Gastroesophageal sphincter (tissue), 4 donors: ENCODE data around the gene DPF1. TPM values are rescaled to one million over a fixed set of nuclear protein-coding genes. Genes with fewer than 3 reads are reported as not detected.
A peak's percentile ranks its signal among the peaks of the same experiment; 100 is the strongest.

Experiments used
- ATAC-seq: fragments of 150-250 bp; one replicate; pipeline ENCODE4 v1.9.1; 2016; ENCODE audit warnings: mild to moderate bottlenecking, moderate library complexity
- H3K27ac ChIP-seq, 4 donors: fragments of 200-600 bp; sonication (generic) in 3 of 4; 1 replicate in 3 of 4; 2 replicates in 1 of 4; pipeline ENCODE4 v1.5.1; 2016 to 2019
- H3K27me3 ChIP-seq: fragments of 200-600 bp; sonication (generic); one replicate; pipeline ENCODE4 v1.5.1; 2019
- H3K36me3 ChIP-seq, 2 donors: fragments of 200-600 bp; sonication (generic); one replicate each; pipeline ENCODE4 v1.5.1; 2019; ENCODE audit warnings: control low read depth in 1 of 2
- H3K4me1 ChIP-seq, 3 donors: fragments of 200-600 bp; sonication (generic); 1 replicate in 2 of 3; 2 replicates in 1 of 3; pipeline ENCODE4 v1.5.1; 2016 to 2019; ENCODE audit warnings: control low read depth in 2 of 3
- H3K4me3 ChIP-seq, 2 donors: fragments of 200-600 bp; sonication (generic); one replicate each; pipeline ENCODE4 v1.5.1; 2019; ENCODE audit warnings: mild to moderate bottlenecking in 1 of 2, moderate library complexity in 1 of 2
- H3K9me3 ChIP-seq, 3 donors: fragments of 200-600 bp; sonication (generic); one replicate each; pipeline ENCODE4 v1.5.1; 2017 to 2019; ENCODE audit warnings: control low read depth in 2 of 3
- EP300 ChIP-seq: sonication (generic); formaldehyde crosslinking; IDR thresholded peaks from one replicate; pipeline ENCODE4 v1.6.1; 2017; ENCODE audit warnings: antibody characterized with exemption, mild to moderate bottlenecking
- POLR2A ChIP-seq, 2 donors: fragments of 450-650 bp; IDR thresholded peaks; one replicate each; pipeline ENCODE4 v1.6.1; 2017; ENCODE audit warnings: antibody characterized with exemption in 2 of 2, mild to moderate bottlenecking in 2 of 2, moderate library complexity in 1 of 2
- POLR2AphosphoS5 ChIP-seq: sonication (generic); formaldehyde crosslinking; IDR thresholded peaks from one replicate; pipeline ENCODE4 v1.6.1; 2017; ENCODE audit warnings: antibody characterized with exemption
- WGBS, 2 donors: methylation state at CpG; one replicate each; pipeline ENCODE4 v1.1.5; 2018; ENCODE audit warnings: low coverage in 1 of 2; 5-methylcytosine and 5-hydroxymethylcytosine counted together
- total RNA-seq, 4 donors: library from RNA; depleted of rRNA; stranded (reverse); fragments of >200 nt; gene quantifications; one replicate each; pipeline ENCODE4 v1.1.0, GENCODE V29; 2016
- TF ChIP-seq, protein P1 (sequence below), 4 experiments: fragments of 200-600 bp in 2 of 4; fragments of 450-650 bp in 2 of 4; sonication (generic) in 1 of 4; IDR thresholded peaks; one replicate each; pipeline ENCODE4 v1.5.1; 2017 to 2019; ENCODE audit warnings: antibody characterized with exemption in 4 of 4, mild to moderate bottlenecking in 2 of 4, moderate library complexity in 2 of 4

The DPF1 gene
- total RNA-seq, 4 donors from 2014 or later = not detected

DNA sequence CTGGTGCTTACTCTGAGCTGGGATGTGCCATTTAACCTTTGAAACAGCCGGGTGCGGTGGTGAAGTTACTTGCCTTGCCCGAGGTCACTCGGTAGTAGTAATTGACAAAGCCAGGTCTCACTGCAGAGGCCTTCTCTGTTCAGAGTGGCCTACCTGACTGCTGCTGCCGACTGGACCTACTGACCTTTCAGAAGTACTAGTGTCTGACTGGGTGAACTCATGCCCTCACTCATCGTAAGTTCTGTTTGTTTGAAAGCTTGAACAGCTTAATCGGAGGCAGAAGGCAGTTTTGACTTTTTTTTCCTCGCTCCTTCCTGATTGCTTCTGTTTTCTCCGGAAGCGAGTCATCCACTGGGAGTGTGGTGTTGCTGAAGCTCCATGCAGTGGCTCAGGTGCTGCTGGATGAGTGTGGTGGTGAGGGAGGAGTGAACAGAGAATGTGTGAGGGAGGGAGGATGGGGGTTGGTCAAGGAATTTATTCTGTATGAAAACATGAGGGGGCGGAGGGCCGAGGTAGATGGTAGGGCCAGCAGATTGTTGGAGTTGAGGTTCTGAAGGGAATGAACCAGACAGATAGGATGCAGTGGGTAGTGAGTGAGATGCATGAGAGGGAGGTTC, 43.1 kb upstream of the DPF1 start:
- Histone ChIP-seq H3K27me3 (peaks cover 30% of the 10 kb centered on the region), H3K27ac (no peak overlapping the region), H3K4me1 (peaks cover 0 to 16% (median 11%) of the 10 kb centered on the region in 3 donors), H3K36me3 (no peaks in the 10 kb centered on the region), H3K4me3 (no peak overlapping the region), H3K9me3 (no peaks in the 10 kb centered on the region)
- ATAC-seq = no peak
- WGBS, 2 donors = 67 to 82% methylated on average over 6 to 9 of the region's 12 CpGs
- TF ChIP-seq EP300 (no peak), POLR2AphosphoS5 (no peak), POLR2A (IDR thresholded peaks at IDR 0.05) (no peak)
- TF ChIP-seq, protein P1, sequence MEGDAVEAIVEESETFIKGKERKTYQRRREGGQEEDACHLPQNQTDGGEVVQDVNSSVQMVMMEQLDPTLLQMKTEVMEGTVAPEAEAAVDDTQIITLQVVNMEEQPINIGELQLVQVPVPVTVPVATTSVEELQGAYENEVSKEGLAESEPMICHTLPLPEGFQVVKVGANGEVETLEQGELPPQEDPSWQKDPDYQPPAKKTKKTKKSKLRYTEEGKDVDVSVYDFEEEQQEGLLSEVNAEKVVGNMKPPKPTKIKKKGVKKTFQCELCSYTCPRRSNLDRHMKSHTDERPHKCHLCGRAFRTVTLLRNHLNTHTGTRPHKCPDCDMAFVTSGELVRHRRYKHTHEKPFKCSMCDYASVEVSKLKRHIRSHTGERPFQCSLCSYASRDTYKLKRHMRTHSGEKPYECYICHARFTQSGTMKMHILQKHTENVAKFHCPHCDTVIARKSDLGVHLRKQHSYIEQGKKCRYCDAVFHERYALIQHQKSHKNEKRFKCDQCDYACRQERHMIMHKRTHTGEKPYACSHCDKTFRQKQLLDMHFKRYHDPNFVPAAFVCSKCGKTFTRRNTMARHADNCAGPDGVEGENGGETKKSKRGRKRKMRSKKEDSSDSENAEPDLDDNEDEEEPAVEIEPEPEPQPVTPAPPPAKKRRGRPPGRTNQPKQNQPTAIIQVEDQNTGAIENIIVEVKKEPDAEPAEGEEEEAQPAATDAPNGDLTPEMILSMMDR (IDR thresholded peaks at IDR 0.05) = no peak

DNA sequence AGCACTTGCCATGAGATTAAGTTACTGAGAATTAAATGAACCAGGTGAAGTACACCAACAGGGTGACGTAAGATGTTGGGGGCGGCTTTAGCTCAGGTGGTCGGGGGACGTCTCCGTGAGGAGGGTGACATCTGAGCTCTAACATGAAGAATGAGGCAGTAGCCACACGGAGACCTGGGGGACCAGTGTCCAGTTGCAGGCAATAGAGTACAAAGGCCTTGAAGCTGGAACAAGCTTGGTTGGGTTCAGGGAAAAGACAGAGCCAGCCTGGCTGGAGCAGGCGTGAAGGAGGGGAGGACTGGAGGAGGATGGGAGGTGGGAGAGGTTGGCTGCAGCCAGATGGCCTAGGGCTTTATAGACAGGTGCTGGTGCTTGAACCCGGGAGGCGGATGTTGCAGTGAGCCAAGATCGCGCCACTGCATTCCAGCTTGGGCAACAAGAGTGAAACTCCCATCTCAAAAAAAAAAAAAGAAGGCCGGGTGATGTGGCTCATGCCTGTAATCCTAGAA, 42.0 kb upstream of the DPF1 start:
- H3K9me3 ChIP-seq = no peaks in the 10 kb centered on the region
- peaks cover 30% of the 10 kb centered on the region for H3K27me3 ChIP-seq
- whole genome bisulfite sequencing, 2 donors = 81 to 94% methylated on average over 8 to 12 of the region's 12 CpGs
- no peak overlapping the region for H3K27ac ChIP-seq
- H3K36me3 ChIP-seq = no peaks in the 10 kb centered on the region
- H3K4me1 ChIP-seq = peaks cover 0 to 16% (median 11%) of the 10 kb centered on the region in 3 donors
- H3K4me3 ChIP-seq = no peak overlapping the region
- TF ChIP-seq EP300 (no peak), POLR2AphosphoS5 (no peak), POLR2A (IDR thresholded peaks at IDR 0.05) (no peak)
- TF ChIP-seq, protein P1 (IDR thresholded peaks at IDR 0.05) = no peak
- ATAC-seq = no peak

DNA sequence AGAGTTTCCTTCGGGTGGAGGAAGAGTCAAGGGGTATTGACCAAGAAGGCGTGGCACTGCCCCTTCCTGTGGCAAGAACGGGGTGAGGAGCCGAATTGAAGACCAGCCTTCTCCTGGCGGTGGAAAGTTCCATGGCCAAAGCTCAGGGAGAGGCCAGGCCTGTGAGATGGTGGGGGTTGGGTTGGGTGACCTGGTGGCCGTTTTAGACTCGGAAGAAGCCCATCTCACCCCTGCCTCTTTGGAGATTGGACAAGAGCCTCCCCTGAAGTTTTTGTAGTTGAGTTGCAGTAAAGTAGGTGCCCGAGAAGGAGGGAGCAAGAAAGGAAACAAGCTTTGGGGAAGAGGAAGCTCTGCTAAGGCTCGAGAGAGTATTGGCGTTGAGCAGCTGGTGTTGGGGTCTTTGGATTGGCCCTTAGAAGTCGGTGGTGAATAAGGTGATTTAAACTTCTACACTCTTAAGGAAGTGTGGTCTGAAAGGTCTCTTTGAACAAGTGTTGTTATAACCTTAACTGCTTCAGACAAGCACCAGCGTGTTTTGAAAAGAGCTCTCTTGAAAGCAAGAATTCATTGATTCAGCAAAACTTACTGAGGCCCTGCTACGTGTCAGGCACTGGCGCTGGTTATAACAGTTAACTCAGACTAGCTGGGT, 41.3 kb upstream of the DPF1 start:
- Histone ChIP-seq H3K9me3 (no peaks in the 10 kb centered on the region), H3K4me3 (peak overlapping the region in 1 of 2 donors; percentile 57), H3K27ac (peak overlapping the region in 2 of 4 donors; percentile 12 to 43), H3K36me3 (no peaks in the 10 kb centered on the region), H3K4me1 (peaks cover 0 to 16% (median 11%) of the 10 kb centered on the region in 3 donors), H3K27me3 (peaks cover 30% of the 10 kb centered on the region)
- ATAC-seq = no peak
- TF ChIP-seq EP300 (no peak), POLR2AphosphoS5 (no peak), POLR2A (IDR thresholded peaks at IDR 0.05) (no peak)
- TF ChIP-seq, protein P1 (IDR thresholded peaks at IDR 0.05) = no peak
- 66 to 80% methylated on average over 5 to 10 of the region's 14 CpGs for WGBS, 2 donors

DNA sequence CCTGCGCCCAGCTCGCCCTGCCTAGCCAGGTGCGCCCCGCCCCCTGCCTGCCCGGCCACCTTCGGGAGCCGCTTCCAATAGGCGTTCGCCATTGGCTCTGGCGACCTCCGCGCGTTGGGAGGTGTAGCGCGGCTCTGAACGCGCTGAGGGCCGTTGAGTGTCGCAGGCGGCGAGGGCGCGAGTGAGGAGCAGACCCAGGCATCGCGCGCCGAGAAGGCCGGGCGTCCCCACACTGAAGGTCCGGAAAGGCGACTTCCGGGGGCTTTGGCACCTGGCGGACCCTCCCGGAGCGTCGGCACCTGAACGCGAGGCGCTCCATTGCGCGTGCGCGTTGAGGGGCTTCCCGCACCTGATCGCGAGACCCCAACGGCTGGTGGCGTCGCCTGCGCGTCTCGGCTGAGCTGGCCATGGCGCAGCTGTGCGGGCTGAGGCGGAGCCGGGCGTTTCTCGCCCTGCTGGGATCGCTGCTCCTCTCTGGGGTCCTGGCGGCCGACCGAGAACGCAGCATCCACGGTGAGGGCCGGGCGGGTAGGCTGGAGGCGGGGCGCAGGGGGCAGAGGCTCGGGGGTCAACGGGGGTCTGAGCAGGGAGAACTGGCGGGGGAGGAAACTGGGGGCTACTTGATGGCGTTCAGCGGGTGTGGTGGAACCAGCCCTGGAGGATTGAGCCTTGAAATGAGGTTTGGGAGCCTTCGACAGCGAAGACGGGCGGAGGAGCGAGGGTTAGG, 40.6 kb upstream of the DPF1 start, which contains the start of gene SPINT2:
Gene SPINT2 (plus strand): TSS at position 88 of the 727 bp plus-strand sequence. CDS start 320 bp downstream, at position 408.
- Histone ChIP-seq H3K4me3 (peak within 1 kb of the TSS; percentile 34 to 57), H3K36me3 (no peaks in the 10 kb centered on the region), H3K27ac (peak within 1 kb of the TSS in 3 of 4 donors; percentile 12 to 43 (median 25)), H3K27me3 (peaks cover 30% of the 10 kb centered on the region), H3K9me3 (no peaks in the 10 kb centered on the region), H3K4me1 (peaks cover 0 to 16% (median 11%) of the 10 kb centered on the region in 3 donors)
- peak; percentile 22 for ATAC-seq
- WGBS, 2 donors = 43 to 89% methylated on average over 5 to 8 of the region's 78 CpGs
- no peak for TF ChIP-seq EP300
- no peak for TF ChIP-seq POLR2A (IDR thresholded peaks at IDR 0.05)
- TF ChIP-seq, protein P1 (IDR thresholded peaks at IDR 0.05) = no peak
- TF ChIP-seq POLR2AphosphoS5 = no peak
